Measurements from ENCODE around the gene C17orf107. TPM values are rescaled to one million over a fixed set of nuclear protein-coding genes. Genes with fewer than 3 reads are reported as not detected.

Gene C17orf107
- total and polyA plus RNA-seq, 2 of the 13 experiments (the other 11 are each of a cell fraction or from before 2014, with no cell fraction given), result 0.20 to 0.59 TPM

DNA sequence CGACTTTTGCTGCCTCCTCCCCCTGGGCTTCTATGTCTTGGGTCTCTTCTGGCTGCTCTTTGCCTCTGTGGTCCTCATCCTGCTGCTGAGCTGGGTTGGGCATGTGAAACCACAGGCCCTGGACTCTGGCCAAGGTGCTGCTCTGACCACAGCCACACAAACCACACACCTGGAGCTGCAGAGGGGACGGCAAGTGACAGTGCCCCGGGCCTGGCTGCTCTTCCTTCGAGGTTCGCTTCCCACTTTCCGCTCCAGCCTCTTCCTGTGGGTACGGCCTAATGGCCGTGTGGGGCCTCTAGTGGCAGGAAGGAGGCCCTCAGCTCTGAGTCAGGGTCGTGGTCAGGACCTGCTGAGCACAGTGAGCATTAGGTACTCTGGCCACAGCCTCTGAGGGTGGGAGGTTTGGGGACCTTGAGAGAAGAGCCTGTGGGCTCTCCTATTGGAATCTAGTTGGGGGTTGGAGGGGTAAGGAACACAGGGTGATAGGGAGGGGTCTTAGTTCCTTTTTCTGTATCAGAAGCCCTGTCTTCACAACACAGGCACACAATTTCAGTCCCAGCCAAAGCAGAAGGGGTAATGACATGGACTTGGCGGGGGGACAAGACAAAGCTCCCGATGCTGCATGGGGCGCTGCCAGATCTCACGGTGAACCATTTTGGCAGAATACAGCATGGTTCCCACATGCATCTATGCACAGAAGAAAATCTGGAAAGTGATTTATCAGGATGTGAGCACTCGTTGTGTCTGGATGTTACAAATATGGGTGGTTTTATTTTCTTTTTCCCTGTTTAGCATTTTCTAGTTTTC is 35.0 kb downstream of the C17orf107 start (continued):
- TF ChIP-seq, protein P1, sequence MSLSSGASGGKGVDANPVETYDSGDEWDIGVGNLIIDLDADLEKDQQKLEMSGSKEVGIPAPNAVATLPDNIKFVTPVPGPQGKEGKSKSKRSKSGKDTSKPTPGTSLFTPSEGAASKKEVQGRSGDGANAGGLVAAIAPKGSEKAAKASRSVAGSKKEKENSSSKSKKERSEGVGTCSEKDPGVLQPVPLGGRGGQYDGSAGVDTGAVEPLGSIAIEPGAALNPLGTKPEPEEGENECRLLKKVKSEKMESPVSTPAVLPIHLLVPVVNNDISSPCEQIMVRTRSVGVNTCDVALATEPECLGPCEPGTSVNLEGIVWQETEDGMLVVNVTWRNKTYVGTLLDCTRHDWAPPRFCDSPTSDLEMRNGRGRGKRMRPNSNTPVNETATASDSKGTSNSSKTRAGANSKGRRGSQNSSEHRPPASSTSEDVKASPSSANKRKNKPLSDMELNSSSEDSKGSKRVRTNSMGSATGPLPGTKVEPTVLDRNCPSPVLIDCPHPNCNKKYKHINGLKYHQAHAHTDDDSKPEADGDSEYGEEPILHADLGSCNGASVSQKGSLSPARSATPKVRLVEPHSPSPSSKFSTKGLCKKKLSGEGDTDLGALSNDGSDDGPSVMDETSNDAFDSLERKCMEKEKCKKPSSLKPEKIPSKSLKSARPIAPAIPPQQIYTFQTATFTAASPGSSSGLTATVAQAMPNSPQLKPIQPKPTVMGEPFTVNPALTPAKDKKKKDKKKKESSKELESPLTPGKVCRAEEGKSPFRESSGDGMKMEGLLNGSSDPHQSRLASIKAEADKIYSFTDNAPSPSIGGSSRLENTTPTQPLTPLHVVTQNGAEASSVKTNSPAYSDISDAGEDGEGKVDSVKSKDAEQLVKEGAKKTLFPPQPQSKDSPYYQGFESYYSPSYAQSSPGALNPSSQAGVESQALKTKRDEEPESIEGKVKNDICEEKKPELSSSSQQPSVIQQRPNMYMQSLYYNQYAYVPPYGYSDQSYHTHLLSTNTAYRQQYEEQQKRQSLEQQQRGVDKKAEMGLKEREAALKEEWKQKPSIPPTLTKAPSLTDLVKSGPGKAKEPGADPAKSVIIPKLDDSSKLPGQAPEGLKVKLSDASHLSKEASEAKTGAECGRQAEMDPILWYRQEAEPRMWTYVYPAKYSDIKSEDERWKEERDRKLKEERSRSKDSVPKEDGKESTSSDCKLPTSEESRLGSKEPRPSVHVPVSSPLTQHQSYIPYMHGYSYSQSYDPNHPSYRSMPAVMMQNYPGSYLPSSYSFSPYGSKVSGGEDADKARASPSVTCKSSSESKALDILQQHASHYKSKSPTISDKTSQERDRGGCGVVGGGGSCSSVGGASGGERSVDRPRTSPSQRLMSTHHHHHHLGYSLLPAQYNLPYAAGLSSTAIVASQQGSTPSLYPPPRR (CRISPR knock-in tag; IDR thresholded peaks at IDR 0.05; ENCODE audit: borderline replicate concordance), result no peak
- no peak for TF ChIP-seq ZNF563 (CRISPR knock-in tag; IDR thresholded peaks at IDR 0.05)
- TF ChIP-seq, protein P2, sequence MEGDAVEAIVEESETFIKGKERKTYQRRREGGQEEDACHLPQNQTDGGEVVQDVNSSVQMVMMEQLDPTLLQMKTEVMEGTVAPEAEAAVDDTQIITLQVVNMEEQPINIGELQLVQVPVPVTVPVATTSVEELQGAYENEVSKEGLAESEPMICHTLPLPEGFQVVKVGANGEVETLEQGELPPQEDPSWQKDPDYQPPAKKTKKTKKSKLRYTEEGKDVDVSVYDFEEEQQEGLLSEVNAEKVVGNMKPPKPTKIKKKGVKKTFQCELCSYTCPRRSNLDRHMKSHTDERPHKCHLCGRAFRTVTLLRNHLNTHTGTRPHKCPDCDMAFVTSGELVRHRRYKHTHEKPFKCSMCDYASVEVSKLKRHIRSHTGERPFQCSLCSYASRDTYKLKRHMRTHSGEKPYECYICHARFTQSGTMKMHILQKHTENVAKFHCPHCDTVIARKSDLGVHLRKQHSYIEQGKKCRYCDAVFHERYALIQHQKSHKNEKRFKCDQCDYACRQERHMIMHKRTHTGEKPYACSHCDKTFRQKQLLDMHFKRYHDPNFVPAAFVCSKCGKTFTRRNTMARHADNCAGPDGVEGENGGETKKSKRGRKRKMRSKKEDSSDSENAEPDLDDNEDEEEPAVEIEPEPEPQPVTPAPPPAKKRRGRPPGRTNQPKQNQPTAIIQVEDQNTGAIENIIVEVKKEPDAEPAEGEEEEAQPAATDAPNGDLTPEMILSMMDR (CRISPR knock-in tag; IDR thresholded peaks at IDR 0.05), result peak; percentile 79
- TF ChIP-seq ZNF331 (CRISPR knock-in tag; IDR thresholded peaks at IDR 0.05), result 0 out of 2 replicates have a peak, but pooled peaks have one; percentile 38
- TF ChIP-seq, protein P3, sequence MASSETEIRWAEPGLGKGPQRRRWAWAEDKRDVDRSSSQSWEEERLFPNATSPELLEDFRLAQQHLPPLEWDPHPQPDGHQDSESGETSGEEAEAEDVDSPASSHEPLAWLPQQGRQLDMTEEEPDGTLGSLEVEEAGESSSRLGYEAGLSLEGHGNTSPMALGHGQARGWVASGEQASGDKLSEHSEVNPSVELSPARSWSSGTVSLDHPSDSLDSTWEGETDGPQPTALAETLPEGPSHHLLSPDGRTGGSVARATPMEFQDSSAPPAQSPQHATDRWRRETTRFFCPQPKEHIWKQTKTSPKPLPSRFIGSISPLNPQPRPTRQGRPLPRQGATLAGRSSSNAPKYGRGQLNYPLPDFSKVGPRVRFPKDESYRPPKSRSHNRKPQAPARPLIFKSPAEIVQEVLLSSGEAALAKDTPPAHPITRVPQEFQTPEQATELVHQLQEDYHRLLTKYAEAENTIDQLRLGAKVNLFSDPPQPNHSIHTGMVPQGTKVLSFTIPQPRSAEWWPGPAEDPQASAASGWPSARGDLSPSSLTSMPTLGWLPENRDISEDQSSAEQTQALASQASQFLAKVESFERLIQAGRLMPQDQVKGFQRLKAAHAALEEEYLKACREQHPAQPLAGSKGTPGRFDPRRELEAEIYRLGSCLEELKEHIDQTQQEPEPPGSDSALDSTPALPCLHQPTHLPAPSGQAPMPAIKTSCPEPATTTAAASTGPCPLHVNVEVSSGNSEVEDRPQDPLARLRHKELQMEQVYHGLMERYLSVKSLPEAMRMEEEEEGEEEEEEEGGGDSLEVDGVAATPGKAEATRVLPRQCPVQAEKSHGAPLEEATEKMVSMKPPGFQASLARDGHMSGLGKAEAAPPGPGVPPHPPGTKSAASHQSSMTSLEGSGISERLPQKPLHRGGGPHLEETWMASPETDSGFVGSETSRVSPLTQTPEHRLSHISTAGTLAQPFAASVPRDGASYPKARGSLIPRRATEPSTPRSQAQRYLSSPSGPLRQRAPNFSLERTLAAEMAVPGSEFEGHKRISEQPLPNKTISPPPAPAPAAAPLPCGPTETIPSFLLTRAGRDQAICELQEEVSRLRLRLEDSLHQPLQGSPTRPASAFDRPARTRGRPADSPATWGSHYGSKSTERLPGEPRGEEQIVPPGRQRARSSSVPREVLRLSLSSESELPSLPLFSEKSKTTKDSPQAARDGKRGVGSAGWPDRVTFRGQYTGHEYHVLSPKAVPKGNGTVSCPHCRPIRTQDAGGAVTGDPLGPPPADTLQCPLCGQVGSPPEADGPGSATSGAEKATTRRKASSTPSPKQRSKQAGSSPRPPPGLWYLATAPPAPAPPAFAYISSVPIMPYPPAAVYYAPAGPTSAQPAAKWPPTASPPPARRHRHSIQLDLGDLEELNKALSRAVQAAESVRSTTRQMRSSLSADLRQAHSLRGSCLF (CRISPR knock-in tag; IDR thresholded peaks at IDR 0.05; ENCODE audit: borderline replicate concordance), result no peak
- TF ChIP-seq, protein P4, sequence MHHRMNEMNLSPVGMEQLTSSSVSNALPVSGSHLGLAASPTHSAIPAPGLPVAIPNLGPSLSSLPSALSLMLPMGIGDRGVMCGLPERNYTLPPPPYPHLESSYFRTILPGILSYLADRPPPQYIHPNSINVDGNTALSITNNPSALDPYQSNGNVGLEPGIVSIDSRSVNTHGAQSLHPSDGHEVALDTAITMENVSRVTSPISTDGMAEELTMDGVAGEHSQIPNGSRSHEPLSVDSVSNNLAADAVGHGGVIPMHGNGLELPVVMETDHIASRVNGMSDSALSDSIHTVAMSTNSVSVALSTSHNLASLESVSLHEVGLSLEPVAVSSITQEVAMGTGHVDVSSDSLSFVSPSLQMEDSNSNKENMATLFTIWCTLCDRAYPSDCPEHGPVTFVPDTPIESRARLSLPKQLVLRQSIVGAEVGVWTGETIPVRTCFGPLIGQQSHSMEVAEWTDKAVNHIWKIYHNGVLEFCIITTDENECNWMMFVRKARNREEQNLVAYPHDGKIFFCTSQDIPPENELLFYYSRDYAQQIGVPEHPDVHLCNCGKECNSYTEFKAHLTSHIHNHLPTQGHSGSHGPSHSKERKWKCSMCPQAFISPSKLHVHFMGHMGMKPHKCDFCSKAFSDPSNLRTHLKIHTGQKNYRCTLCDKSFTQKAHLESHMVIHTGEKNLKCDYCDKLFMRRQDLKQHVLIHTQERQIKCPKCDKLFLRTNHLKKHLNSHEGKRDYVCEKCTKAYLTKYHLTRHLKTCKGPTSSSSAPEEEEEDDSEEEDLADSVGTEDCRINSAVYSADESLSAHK (CRISPR knock-in tag; IDR thresholded peaks at IDR 0.05; ENCODE audit: borderline replicate concordance), result no peak
- TF ChIP-seq CENPT (CRISPR knock-in tag; IDR thresholded peaks at IDR 0.05; ENCODE audit: low read depth), result no peak
- peak; percentile 39 for TF ChIP-seq RBM22 (optimal IDR thresholded peaks at IDR 0.05; ENCODE audit: low read length)
- peak; percentile 35; the same call in 1 of the 2 replicates for TF ChIP-seq POLR2AphosphoS5 (IDR thresholded peaks at IDR 0.05; ENCODE audit: low read depth, low read length)
- no peak for TF ChIP-seq ZNF761 (CRISPR knock-in tag; conservative IDR thresholded peaks at IDR 0.05)
- no peak for TF ChIP-seq RELA (CRISPR knock-in tag; IDR thresholded peaks at IDR 0.05)
- no peak for TF ChIP-seq ZNF713 (CRISPR knock-in tag; IDR thresholded peaks at IDR 0.05)

All from HepG2 (cell line).